Mammary epithelial cell (primary cell): Measurements from ENCODE around the gene RGS19.

ENCODE experiments used
- CTCF ChIP-seq, 2 donors: IDR thresholded peaks in 1 of 2; conservative IDR thresholded peaks in 1 of 2; 2 replicates each; pipeline ENCODE4 v1.5.1; 2011 to 2012; ENCODE audit warnings: inconsistent platforms in 2 of 2, low read length in 2 of 2, mild to moderate bottlenecking in 2 of 2, control low read depth in 1 of 2, low read depth in 1 of 2; ENCODE audit not compliant: insufficient read depth in 1 of 2; ENCODE audit errors: extremely low read depth in 1 of 2
- EZH2 ChIP-seq: IDR thresholded peaks from 2 replicates; pipeline ENCODE4 v1.6.1; 2012; ENCODE audit warnings: low read length, inconsistent platforms, borderline replicate concordance

GRCh38 chr20:64068386-64069208 lies 10.7 kb downstream of the RGS19 start:
- no peak for TF ChIP-seq CTCF (conservative IDR thresholded peaks at IDR 0.05 in 1 of 2, IDR thresholded peaks at IDR 0.05 in 1 of 2; ENCODE audit: extremely low read depth in 1 of 2, insufficient read depth in 1 of 2, low read depth in 1 of 2, low read length in 2 of 2)
- no peak for TF ChIP-seq EZH2
